Activated naive CD4-positive, alpha-beta T cell treated with anti-CD3 and anti-CD28 coated beads, Interleukin-2, amount 50 U/mL, for 16 hours (primary cell): ENCODE results near the gene ZFYVE28.

Source experiments
- DNase-seq: peaks from one replicate; pipeline ENCODE4 v3.0.0-alpha.2; 2020

ZFYVE28 gene

DNA sequence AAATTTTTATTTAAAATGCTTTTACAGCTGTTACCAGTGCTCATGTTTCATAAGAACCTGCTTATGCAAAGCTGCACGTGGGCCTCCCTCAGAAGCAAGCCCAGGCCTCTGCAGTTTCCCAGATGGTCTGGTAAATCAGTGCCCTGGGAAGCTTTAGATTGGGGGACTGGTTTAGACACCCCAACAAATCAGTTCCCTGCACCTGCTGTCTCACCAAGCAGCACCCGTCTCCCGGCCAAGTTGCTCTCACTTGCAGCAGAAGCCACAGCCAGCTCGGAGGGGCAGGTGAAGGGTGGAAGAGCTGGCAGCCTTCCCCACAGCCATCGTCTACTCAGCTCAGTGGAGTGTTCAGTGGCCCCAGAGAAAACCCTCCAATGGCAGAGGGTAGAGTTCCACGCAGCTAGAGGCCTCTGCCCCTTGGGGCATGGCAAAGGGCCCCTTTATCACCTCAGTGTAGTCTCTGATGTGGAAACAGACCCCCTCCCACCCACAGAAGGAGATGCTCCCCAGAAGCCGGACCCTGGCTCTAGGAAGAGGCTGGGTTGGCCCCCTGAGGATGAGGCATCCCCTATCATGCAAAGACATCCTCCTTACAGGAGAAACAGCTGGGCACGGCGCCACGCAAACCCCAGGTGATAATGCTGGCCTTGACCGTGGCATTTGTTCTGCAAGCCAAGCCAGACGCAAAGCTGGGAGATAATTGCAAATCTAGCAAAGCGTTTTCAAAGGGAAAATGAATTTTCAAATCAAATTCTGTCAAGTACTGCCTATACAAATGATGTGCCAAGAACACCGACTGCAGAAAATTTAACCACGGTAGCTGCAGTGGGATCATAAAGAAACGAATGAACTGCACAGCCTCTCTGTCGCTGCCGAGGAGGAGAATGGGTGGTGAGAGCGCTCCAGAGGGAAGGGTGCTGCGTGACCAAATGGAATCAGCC is 51.9 kb downstream of the ZFYVE28 start:
- DNase-seq: no peak

DNA sequence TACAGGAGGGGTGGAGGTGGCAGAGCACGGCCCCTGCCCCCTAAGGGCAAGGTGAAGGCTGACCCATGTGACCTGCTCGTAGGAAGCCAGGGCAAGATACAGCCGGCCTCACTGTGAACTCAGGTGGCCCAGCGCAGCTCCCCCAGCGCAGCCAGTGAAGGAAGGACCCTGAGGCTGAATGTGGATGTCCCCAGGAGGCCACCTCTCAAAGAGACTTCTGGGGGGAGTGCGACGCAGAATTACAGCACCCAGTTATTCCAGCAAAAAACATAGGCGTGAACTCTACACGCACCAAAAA is 52.6 kb downstream of the ZFYVE28 start:
- no peak for DNase-seq

DNA sequence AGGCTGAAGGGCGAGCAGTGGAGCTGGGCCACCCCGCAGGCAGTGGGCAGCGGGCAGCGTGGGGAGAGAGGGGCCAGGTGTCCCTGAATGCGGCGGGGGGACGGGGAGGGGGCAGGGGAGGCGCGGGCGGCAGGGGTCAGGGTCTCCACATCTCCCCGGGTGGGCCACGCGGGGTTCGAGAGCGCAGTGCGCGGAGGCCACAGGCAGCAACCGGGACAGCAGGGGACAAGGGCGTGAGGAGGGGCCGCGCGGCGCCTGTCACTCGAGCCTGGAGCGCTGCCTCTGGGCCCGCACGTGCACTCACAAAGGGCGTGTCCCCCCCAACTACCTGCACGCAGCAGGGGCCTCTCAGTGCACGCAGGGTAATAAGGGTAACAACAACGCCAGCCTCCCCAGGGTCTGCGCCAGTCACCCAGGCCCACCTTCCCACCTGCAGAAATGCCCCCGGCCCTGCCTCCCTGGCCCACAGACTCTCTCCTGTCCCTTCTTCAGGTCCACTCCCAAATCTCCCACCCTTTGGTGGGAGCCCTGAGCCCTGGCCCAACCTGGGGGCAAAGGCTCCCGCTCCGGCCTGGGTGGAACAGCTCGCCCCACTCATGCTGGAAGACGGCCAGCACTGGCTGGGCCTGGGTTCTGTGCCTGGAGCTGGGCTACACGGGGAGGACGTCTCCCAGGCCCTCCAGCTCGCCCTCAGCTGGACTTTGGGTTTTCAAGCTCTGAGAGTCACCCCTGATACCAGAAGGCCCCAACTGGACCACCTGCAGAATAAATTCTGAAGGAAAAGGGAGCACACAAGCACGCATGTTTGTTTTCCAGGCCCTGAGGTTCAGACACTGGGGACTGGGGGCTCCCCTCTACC is 53.2 kb downstream of the ZFYVE28 start:
- no peak for DNase-seq

DNA sequence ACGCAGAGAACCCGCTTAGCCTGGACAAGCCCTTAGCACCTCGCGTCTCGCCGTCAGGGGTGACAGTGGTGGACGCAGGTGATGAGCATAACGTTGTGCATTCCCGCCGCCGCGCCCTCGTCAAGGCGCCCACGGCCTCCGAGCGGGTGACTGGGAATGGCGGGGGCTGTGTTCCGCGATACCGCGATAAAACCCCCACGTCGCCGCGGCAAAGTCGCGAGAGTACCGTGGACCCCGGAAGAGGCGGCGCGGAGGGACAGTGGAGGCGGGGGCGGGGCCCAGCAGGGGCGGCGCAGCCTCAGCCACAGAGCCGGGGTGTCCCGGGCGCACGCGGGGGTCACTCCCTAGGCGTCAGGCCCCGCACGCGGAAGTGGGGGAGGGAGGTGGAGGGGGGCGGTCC is 53.8 kb downstream of the ZFYVE28 start:
- peak; percentile 71 for DNase-seq

GRCh38 chr4:2363951-2364653 is 54.3 kb downstream of the ZFYVE28 start:
- DNase-seq: no peak

DNA sequence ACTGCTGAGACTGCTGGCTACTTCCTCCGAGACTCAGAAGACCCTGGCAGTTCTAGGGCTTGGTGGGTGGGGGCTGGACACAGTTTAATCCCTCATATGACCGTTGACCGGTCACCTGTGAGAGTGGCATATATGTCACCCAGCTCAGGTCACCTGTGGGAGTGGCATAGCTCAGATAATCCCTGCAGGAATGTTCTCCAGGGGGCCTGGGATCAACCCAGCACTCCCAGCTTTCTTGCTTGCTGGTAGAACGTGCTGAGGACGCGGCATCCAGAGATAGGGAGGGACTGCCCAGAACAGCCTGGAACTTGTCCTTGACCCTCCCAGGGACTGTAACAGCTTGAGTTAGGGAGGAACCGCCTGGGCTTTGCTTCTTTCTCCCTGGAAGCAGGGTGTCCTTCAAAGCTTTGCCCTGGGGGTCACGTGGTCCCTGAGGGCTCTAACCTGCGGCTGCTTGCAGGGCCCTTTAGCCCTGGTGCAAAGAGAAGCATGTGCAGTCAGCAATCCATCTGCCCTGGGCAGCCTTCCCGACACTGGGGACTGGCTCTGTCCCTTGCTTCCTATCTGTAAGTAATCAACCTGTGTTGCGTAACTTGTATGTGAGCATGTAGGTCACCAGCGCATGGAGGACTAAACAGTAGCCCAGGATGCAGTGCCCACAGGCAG is 55.3 kb downstream of the ZFYVE28 start:
- no peak for DNase-seq

- DNase-seq: no peak
These were observed 56.0 kb downstream of the ZFYVE28 start for GRCh38 chr4:2362266-2363055.

GRCh38 chr4:2361366-2362265 is 56.8 kb downstream of the ZFYVE28 start:
- no peak for DNase-seq

- DNase-seq: no peak
These were observed 58.1 kb downstream of the ZFYVE28 start for GRCh38 chr4:2360396-2360730.

- DNase-seq: no peak
These were observed 58.7 kb downstream of the ZFYVE28 start for GRCh38 chr4:2359591-2360395.

DNA sequence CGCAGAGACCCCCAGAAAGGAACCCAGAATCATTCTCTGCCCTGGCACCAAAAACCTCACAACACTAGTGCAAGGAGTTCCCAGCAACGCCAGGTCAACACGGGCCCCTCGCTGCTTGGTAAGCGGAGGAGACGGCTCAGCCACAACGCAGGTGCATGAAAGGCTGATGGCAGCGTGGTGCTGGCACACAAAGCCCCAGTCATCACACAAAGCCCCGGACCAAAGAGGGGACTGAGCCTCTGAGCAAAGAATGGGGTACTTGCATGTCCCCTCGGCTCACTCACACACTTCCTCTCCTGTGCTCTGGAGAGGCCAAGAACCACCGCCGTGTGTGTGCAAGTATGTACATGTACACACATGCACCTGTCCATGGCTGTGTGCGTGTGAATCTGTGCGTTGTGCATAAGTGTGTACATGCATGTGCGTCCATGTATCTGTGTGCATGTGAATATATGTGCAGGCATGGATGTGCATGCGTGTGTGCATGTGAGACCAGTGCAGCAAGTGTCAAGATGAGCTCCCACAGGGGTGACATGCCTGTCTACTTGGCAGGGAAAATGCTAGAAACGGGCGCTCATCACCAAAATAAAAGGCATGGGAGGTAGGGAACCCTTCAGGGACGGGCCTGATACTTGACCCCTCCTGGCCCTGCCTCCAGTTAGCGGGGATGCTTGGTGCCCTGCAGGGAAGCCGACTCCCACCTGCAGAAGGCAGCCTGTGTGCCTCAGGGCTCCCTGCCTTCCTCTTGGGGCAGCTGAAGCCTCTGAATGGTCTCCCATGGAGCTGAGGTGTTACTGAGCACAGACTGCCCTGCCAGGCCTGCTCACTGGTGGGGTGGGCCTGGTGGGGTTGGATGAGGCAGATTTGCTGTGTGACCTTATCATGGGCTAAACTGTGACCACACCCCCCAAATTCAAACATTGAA is 60.4 kb downstream of the ZFYVE28 start:
- DNase-seq: no peak

DNA sequence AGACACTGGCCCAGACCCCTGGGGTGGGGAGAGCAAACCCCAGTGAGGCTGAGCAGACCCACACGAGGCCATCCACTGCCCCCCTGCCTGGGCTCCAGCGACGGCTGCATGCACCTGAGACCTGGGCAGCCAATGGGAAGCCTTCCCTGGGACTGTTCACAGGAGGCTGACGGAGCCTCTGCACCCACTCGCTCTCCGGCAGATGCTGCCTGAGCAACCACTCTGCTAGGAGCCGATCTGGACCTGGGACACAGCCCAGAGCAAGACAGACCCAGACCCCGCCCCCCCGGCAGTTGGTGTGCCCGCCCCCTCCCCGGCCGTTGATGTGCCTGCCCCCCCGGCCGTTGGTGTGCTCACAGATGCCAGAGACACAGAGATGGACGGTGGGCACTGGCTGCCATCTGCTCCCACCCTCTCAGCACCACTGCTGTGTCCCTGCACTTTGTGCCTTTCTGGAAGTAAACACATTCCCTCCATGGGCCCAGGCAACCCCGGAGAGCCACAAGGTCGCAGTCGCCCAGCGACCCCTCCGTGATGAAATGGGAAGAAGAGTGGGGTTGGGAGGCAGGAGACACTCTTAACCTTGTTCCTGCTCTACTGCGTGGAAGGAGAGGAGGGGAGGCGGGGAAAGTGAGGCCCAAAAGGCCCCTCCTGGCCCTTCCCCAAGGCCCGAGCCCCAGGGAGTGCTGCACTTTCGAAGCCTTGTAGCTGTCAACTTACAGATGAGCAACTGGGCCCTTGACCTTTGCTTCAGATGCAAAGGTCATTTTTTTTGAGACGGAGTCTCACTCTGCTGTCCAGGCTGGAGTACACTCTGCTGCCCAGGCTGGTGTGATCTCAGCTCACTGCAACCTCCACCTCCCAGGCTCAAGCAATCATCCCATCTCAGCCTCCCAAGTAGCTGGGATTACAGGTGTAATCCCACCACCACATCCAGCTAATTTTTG is 62.0 kb downstream of the ZFYVE28 start:
- no peak for DNase-seq

- no peak for DNase-seq
These were observed 63.7 kb downstream of the ZFYVE28 start for GRCh38 chr4:2354760-2355159.

DNA sequence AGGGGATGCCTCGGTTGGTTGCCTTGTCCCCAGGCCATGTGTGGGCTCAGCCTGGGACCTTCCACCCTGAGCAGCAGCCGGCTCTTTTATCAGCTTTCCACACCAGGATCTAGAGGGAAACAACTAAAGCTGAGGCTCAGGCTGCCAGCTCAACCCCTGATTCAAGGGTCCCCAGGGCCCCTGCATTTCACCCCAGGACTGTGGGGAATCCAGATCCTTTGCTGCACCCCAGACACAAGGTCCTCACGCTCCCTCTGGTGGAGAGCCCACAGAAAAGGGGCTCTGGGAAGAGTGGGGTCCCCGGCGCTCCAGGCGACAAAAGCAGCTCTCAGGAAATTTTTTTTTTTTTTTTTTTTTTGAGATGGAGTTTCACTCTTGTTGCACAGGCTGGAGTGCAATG is 64.3 kb downstream of the ZFYVE28 start:
- no peak for DNase-seq

GRCh38 chr4:2353222-2354107 is 65.0 kb downstream of the ZFYVE28 start:
- DNase-seq: no peak

- no peak for DNase-seq
These were observed 65.7 kb downstream of the ZFYVE28 start for GRCh38 chr4:2352729-2353221.

- DNase-seq: no peak
These were observed 66.3 kb downstream of the ZFYVE28 start for GRCh38 chr4:2352171-2352570.
